OCI-LY1 (cell line): ENCODE data around the gene PRSS22.
A peak's percentile ranks its signal among the peaks of the same experiment; 100 is the strongest.

ENCODE experiments used
- CTCF ChIP-seq: fragments of 200-600 bp; sonication (generic), shearing (Covaris generic); IDR thresholded peaks from 2 replicates; pipeline ENCODE4 v1.5.1; 2017; ENCODE audit warnings: mild to moderate bottlenecking, antibody characterized with exemption, low read length, moderate library complexity, mixed read lengths
- EZH2 ChIP-seq: fragments of 200-600 bp; sonication (generic), shearing (Covaris generic); IDR thresholded peaks from 2 replicates; pipeline ENCODE4 v1.8.0; 2017; ENCODE audit warnings: borderline replicate concordance, mixed run types, mild to moderate bottlenecking, antibody characterized with exemption, low read length, moderate library complexity, mixed read lengths

GRCh38 chr16:2874912-2875362, 17.0 kb upstream of the PRSS22 start:
- TF ChIP-seq CTCF (peak; percentile 90), EZH2 (no peak)
